HG02610 (cell line): ENCODE results near the gene SMIM45.

Experiments
- ATAC-seq: cut with Tn5 transposase; IDR thresholded peaks from one replicate; pipeline ENCODE4 v1.9.1; 2021; ENCODE audit warnings: mild to moderate bottlenecking, moderate library complexity; ENCODE audit not compliant: unreplicated experiment

SMIM45 gene

DNA sequence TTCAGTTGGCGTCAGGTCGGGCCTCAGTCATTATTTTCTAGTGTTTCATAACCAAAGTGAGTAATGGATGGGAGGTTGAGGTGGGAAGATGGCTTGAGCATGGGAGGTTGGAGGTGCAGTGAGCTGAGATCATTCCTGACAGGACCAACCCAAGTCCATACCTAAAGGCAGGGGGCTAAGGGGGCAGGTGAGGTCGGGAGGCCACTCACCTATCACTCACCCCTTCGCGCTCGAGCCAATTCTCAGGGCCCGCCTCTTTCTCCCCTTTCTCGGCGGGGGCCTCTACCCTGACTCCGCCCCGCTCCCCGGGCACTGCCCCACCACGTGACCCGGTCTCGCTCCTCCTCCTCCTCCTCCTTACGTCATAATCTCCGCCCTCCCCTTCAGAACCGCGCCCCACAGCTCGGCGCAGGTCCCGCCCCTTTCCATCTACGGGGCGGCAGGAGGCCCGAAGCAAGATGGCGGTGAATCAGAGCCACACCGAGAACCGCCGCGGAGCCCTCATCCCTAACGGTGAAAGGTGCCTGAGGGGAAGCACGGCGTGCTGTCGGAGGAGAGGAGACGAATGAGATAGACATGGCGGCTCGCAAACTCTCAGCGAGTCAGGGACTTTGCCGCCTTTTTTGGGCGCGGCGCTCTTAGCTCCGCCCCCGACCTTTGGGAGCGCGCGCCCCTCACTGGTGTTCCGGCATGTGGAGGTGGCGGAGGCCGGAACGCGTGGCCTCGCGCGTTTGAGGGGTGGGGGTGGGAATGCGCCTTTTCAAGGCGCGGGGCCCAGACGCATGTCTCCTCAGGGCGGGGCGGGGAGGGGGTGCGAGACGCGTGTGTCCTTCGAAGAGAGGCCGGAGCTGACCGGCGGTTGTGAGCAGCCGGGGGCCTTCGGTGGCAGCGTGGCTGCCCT lies 46.7 kb downstream of the SMIM45 start, which contains the start of gene WBP2NL:
Gene WBP2NL (plus strand): TSS at position 428 of the 901 bp plus-strand sequence. CDS start 31 bp downstream, at position 459.
- ATAC-seq, result peak; percentile 83

DNA sequence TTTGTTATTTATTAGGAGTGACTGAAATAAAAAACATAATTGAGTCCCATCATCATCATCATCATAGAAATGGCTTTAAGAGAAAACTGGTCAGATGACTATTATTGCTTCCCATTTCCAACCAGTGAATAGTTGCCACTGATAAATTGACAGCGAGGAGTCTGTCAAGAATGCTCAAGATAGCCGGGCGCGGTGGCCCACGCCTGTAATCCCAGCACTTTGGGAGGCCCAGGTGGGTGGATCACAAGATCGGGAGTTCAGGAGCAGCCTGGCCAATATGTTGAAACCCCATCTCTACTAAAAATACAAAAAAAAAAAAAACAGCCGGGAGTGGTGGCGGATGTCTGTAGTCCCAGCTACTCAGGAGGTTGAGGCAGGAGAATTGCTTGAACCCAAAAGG lies 48.5 kb downstream of the SMIM45 start:
- no peak for ATAC-seq

DNA sequence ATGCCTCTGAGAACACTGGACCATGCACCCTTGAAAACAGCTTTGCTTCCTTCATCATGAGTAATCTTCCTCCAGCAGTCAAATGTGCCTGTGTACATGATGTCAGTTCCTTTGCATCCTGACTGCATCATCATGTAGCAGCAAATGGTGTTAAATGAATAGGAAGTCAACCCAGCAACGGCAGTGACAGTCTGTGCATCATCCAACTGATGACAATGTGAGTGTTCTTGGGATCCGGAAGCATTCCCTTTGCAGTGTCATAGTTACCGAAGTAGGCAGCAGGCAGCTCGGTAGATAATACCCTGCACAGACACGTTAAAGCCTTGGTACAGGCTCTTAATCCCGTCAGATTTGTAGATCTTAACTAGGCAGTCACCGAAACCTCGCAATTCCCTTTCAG lies 49.2 kb downstream of the SMIM45 start:
- ATAC-seq, result no peak

- ATAC-seq, result no peak
Measured at GRCh38 chr22:42001706-42002105, 49.8 kb downstream of the SMIM45 start.

- no peak for ATAC-seq
Measured at GRCh38 chr22:42007922-42008321, 56.0 kb downstream of the SMIM45 start.
